ENCODE data around the gene DCP1B. TPM values are rescaled to one million over a fixed set of nuclear protein-coding genes. Genes with fewer than 3 reads are reported as not detected.

Gene DCP1B
- total RNA-seq, 2 experiments from 2014 or later = 17.8 to 18.6 TPM

DNA sequence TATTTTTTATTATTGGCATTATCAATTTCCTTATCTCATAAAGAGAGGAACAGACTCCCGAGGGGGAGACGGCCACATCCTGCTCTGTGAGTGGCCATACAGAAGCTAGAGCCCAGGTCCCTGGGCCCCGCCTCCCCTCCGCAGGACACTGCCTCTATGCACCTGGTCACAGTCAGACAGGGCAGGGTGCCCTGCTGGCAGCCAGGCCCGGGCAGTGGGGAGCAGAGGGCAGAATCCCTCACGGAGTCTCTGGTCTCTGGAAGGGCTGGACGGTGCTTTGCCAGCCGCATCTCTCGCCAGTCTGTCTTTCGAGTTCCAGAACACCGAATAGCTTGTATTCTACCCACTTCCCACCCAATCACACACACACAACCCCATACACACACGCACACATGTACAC lies 69.4 kb downstream of the DCP1B start:
- H3K9me3 Mint-ChIP-seq = no peaks in the 10 kb centered on the region
- POLR2A ChIA-PET = no interaction called here
- CTCF ChIA-PET = interaction anchor here (1.1 kb wide), 1 partner anchor 143 kb away, joined by 3 read pairs; no protein-coding TSS in a partner anchor
- no peak overlapping the region for H3K27ac Mint-ChIP-seq
- H3K4me1 Mint-ChIP-seq = peaks cover 2% of the 10 kb centered on the region
- no peak overlapping the region for H3K4me3 Mint-ChIP-seq
- DNase-seq = no peak
- no peaks in the 10 kb centered on the region for H3K36me3 Mint-ChIP-seq (ENCODE audit: low read depth)
- no peaks in the 10 kb centered on the region for H3K27me3 Mint-ChIP-seq

DNA sequence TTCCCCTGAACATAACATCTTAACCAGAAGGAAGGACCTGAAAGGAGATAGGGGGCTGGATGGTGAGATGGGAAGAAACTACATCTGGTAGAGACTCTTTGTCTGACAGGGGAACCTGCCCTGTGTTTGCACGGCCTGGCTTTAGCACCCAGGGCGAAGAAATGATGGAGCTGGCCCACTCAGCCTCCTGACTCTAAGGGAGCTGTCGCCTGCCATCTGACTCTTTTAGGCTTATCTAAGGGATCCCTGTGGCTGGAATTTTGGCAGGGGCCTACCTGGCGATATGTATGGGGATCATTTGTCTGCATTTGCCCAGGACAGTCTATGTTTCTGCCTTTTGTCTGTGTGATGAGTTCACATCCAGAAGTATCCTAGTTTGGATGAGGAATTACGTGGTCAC lies 70.2 kb downstream of the DCP1B start:
- Mint-ChIP-seq H3K36me3 (ENCODE audit: low read depth) (no peaks in the 10 kb centered on the region), H3K27ac (no peak overlapping the region), H3K4me1 (no peaks in the 10 kb centered on the region), H3K27me3 (no peaks in the 10 kb centered on the region), H3K9me3 (no peaks in the 10 kb centered on the region), H3K4me3 (no peak overlapping the region)
- ChIA-PET POLR2A (no interaction called here), CTCF (no interaction called here)
- DNase-seq = no peak

DNA sequence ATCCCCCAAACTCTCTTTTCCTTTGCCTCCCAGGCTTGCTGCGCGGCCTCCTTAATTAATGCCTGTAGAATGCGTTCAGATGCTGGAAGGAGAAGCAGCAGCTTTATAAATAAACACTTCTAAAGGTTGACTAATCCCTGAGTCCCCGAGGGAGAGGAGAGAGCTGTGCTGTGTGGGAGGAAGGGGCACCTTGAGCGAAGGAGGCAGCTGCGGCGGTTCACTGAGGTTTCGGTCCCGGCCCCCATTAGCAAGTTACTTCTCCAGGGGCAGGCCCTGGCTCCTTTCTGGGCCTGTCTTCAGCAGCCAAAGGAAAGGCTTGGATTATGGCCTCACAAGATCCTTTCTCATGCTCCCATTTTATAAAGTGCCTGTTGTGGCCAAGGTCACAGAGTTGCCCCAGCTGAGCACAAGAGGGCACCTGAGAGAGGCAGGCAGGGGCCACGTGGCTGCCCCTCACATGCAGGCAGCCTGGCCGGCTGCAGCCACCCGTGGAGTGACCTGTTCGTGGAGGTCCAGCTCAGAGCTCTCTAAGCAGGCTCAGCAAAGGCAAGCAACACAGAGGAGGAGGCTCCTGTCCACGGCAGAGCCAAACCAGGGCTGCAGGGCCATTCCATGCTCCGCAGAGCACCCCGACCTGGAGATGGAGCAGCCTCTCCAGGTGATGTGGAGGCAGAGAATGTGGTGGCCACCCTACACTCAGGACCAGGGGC lies 70.8 kb downstream of the DCP1B start:
- no peaks in the 10 kb centered on the region for H3K36me3 Mint-ChIP-seq (ENCODE audit: low read depth)
- CTCF ChIA-PET = no interaction called here
- H3K27ac Mint-ChIP-seq = no peak overlapping the region
- no peaks in the 10 kb centered on the region for H3K27me3 Mint-ChIP-seq
- no peak overlapping the region for H3K4me3 Mint-ChIP-seq
- POLR2A ChIA-PET = no interaction called here
- DNase-seq = no peak
- no peaks in the 10 kb centered on the region for H3K4me1 Mint-ChIP-seq
- H3K9me3 Mint-ChIP-seq = no peaks in the 10 kb centered on the region

DNA sequence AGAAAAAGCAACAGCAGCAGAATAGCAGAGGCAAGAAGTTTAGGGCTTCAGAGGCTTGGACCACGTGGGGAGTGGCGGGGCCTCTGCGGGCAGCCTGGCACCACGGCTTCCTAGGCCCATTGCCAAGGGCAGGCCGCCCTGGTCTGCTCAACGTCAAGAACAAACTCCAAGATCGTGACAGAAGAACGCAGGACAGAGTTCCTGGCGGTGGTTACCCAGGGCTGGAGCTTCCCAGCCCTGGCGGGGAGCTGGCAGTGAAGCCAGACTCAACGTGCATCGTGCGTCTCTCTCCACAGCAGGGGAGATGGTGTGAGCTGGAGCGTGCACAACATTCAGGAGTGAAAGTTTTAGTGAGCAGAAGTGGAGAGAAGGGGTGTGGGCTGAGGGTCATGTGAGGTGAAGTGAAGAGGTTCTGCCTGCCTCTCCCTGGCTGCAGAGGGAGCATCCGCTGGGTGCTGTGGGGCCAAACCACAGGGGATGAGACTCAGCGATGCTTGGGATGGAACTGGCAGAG lies 71.9 kb downstream of the DCP1B start:
- H3K27ac Mint-ChIP-seq = no peak overlapping the region
- CTCF ChIA-PET = no interaction called here
- H3K4me1 Mint-ChIP-seq = no peaks in the 10 kb centered on the region
- POLR2A ChIA-PET = no interaction called here
- no peaks in the 10 kb centered on the region for H3K36me3 Mint-ChIP-seq (ENCODE audit: low read depth)
- no peak overlapping the region for H3K4me3 Mint-ChIP-seq
- H3K9me3 Mint-ChIP-seq = no peaks in the 10 kb centered on the region
- H3K27me3 Mint-ChIP-seq = no peaks in the 10 kb centered on the region
- no peak for DNase-seq

GRCh38 chr12:1931642-1932041 lies 72.6 kb downstream of the DCP1B start:
- Mint-ChIP-seq H3K27me3 (no peaks in the 10 kb centered on the region), H3K4me3 (no peak overlapping the region), H3K36me3 (ENCODE audit: low read depth) (no peaks in the 10 kb centered on the region), H3K4me1 (no peaks in the 10 kb centered on the region), H3K9me3 (no peaks in the 10 kb centered on the region), H3K27ac (no peak overlapping the region)
- ChIA-PET POLR2A (no interaction called here), CTCF (no interaction called here)
- no peak for DNase-seq

- Mint-ChIP-seq H3K27me3 (no peaks in the 10 kb centered on the region), H3K4me1 (no peaks in the 10 kb centered on the region), H3K9me3 (no peaks in the 10 kb centered on the region), H3K27ac (no peak overlapping the region), H3K4me3 (no peak overlapping the region), H3K36me3 (ENCODE audit: low read depth) (no peaks in the 10 kb centered on the region)
- ChIA-PET CTCF (interaction anchor here (1.2 kb wide), 1 partner anchor 8 kb away, joined by 3 read pairs; no protein-coding TSS in a partner anchor), POLR2A (no interaction called here)
- no peak for DNase-seq
Observed at GRCh38 chr12:1930803-1931597, 73.3 kb downstream of the DCP1B start.

- no peaks in the 10 kb centered on the region for H3K36me3 Mint-ChIP-seq (ENCODE audit: low read depth)
- CTCF ChIA-PET = interaction anchor here (1.2 kb wide), 1 partner anchor 9 kb away, joined by 3 read pairs; no protein-coding TSS in a partner anchor
- H3K4me3 Mint-ChIP-seq = no peak overlapping the region
- H3K27ac Mint-ChIP-seq = no peak overlapping the region
- H3K4me1 Mint-ChIP-seq = no peaks in the 10 kb centered on the region
- no peaks in the 10 kb centered on the region for H3K9me3 Mint-ChIP-seq
- no peaks in the 10 kb centered on the region for H3K27me3 Mint-ChIP-seq
- POLR2A ChIA-PET = no interaction called here
- no peak for DNase-seq
Observed at GRCh38 chr12:1929985-1930802, 74.1 kb downstream of the DCP1B start.

GRCh38 chr12:1929241-1929984 lies 74.8 kb downstream of the DCP1B start:
- no peaks in the 10 kb centered on the region for H3K9me3 Mint-ChIP-seq
- no peak overlapping the region for H3K4me3 Mint-ChIP-seq
- no peaks in the 10 kb centered on the region for H3K27me3 Mint-ChIP-seq
- CTCF ChIA-PET = interaction anchor here (0.7 to 1.2 kb wide), 2 partner anchors 10 kb away, joined by 3 read pairs; no protein-coding TSS in a partner anchor
- POLR2A ChIA-PET = no interaction called here
- H3K36me3 Mint-ChIP-seq (ENCODE audit: low read depth) = no peaks in the 10 kb centered on the region
- H3K4me1 Mint-ChIP-seq = peaks cover 7% of the 10 kb centered on the region
- H3K27ac Mint-ChIP-seq = no peak overlapping the region
- no peak for DNase-seq

DNA sequence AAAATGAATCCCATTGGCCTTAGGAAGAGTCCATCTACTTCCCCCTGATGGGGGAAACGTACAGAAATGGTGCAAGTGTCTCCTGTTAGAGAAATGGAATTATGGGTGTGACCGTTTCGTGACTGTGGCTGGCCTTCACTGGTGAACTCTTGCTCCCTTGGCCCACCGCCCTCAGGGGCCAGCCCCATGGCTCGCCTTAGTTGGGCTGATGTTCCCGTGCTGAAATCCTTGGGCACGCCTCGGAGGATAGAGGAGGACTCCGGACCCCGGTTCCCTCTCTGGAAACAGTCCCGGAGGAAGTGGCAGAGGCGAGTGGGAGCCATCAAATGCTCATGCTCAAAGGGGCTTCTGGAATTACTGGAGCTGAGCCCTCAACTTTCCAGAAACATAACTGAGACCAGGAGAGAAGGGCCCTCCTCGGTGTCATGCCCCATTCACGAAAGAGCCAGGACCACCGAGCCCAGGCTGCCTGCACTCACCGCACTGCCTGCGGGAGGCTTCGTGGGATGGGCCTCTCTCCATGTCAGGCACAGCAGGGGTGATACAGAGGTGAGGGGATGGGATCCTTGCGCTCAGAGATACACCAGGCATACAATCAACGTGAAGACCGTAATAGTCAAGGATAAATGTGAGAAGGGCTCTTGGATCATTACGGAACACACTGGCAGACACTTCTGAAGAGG lies 75.7 kb downstream of the DCP1B start:
- CTCF ChIA-PET = interaction anchor here (0.7 kb wide), 1 partner anchor 11 kb away, joined by 3 read pairs; no protein-coding TSS in a partner anchor

GRCh38 chr12:1927751-1928351 lies 76.4 kb downstream of the DCP1B start:
- peak; percentile 9 for DNase-seq
- Mint-ChIP-seq H3K36me3 (ENCODE audit: low read depth) (no peaks in the 10 kb centered on the region), H3K9me3 (no peaks in the 10 kb centered on the region), H3K27ac (no peak overlapping the region), H3K27me3 (peaks cover 3% of the 10 kb centered on the region), H3K4me3 (no peak overlapping the region), H3K4me1 (peaks cover 7% of the 10 kb centered on the region)
- POLR2A ChIA-PET = interaction anchor here (1.3 kb wide), 1 partner anchor 12 kb away, joined by 3 read pairs; no protein-coding TSS in a partner anchor
- CTCF ChIA-PET = no interaction called here

More for the DNA sequence above, 75.7 kb downstream of the DCP1B start:
- H3K4me3 Mint-ChIP-seq = no peak overlapping the region
- peaks cover under 1% of the 10 kb centered on the region for H3K27me3 Mint-ChIP-seq
- no peaks in the 10 kb centered on the region for H3K36me3 Mint-ChIP-seq (ENCODE audit: low read depth)
- peaks cover 7% of the 10 kb centered on the region for H3K4me1 Mint-ChIP-seq
- H3K9me3 Mint-ChIP-seq = no peaks in the 10 kb centered on the region
- peak; percentile 11 for DNase-seq
- POLR2A ChIA-PET = no interaction called here
- no peak overlapping the region for H3K27ac Mint-ChIP-seq

- ChIA-PET CTCF (interaction anchor here (2.0 kb wide), 1 partner anchor 13 kb away, joined by 8 read pairs; no protein-coding TSS in a partner anchor), POLR2A (interaction anchor here (1.3 kb wide), 1 partner anchor 12 kb away, joined by 3 read pairs; no protein-coding TSS in a partner anchor)
- Mint-ChIP-seq H3K9me3 (no peaks in the 10 kb centered on the region), H3K27ac (no peak overlapping the region), H3K27me3 (peaks cover 3% of the 10 kb centered on the region), H3K4me3 (no peak overlapping the region), H3K36me3 (ENCODE audit: low read depth) (no peaks in the 10 kb centered on the region), H3K4me1 (peaks cover 7% of the 10 kb centered on the region)
- DNase-seq = peak; percentile 14
Observed at GRCh38 chr12:1927051-1927680, 77.1 kb downstream of the DCP1B start.
